HL-60/S4 treated with retinoic acid at 250 ng/mL for 4 days and 3 days (cell line): Measurements from ENCODE around the gene PHF10.

Experiments
- in situ Hi-C: fragments of 300-500 bp; cut with MboI; formaldehyde crosslinking; loops from 2 replicates; pipeline ENCODE4 v1.7.0; 2022; ENCODE audit warnings: low sequenced_read_pairs

The PHF10 gene

DNA sequence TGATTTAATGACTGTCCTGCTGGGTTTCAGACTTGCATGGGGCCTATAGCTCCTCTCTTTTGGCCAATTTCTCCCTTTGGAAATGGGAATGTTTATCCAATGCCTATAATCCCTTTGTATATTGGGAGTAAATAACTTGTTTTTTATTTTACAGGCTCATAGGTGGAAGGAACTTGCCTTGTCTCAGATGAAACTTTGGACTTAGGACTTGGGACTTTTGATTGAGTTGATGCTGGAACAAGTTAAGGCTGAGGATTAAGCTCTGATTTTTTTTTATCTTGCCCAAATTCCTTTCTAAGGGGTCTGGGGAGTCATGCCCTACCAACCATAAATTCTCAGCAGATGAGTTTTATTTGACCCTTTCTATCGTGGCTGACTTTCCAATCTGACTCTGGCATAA, 46.0 kb downstream of the PHF10 start:
- in situ Hi-C loops: no loop called here

DNA sequence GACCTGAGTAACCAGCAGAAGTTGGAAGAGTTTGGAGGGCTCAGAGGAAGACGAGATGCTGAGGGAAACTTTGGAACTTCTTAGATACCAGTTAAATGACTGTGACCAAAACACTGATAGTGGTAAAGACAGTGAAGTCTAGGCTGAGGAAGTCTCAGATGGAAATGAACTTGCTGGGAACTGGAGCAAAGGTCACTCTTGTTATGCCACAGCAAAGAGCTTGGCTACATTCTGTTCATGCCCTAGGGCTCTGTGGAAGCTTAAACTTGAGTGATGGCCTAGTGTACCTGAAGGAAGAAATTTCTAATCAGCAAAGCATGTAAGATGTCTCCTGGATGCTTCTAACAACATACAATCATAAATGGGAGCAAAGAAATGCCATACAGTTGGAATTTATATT, 47.2 kb downstream of the PHF10 start:
- in situ Hi-C loops: no loop called here

DNA sequence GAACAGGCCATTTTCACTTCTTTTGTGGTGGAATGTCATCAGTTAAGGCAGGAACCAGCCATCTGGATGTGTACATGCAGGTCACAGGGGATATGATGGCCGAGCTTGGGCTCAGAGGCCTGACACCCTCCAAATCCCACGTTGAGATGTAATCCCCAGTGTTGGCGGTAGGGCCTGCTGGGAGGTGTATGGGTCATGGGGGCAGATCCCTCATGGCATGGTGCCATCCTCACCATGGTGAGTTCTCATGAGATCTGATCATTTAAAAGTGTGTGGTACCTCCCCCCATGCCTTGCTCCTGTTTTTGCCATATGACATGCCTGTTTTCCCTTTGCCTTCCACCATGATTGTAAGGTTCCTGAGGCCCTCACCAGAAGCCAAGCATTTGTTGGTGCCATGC, 49.3 kb downstream of the PHF10 start:
- in situ Hi-C loops: no loop called here

DNA sequence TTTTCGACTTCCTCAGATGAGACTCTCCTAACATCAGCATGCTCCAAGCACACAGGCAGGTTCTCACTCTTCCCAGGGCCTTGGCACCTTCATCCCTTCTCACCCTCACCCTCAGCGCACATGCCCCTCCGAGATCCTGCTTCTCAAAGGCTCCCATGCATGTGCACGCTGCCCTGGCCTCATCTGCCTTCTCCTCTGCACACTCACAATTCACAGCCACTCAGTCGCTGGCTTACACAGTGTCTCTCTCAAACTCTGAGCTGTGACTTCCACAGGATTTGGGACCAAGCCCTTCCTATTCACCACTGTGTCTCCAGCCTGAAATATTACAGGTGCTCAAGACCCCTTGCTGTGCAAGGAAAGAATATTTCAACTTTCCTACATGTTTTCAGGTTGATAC, 52.7 kb downstream of the PHF10 start:
- in situ Hi-C loops: no loop called here

DNA sequence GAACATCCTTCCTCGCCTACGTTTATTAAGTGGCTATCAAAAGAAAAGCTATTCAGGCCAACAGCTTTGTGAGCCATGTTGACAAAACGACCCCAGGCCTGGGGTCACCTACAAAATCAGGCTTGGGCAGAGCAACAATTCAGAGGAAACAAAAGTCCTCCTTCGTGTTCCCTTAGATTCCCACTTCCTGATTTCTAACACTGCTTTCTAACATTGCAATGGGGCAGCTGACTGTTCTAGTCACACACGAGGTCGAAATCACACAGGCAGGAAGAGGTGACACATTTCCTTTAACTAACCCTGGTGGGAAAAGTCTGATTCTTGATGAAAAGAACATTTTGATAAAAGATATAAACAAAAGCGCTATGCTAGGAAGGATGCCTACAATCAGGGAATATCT, 54.4 kb downstream of the PHF10 start:
- in situ Hi-C loops: no loop called here

DNA sequence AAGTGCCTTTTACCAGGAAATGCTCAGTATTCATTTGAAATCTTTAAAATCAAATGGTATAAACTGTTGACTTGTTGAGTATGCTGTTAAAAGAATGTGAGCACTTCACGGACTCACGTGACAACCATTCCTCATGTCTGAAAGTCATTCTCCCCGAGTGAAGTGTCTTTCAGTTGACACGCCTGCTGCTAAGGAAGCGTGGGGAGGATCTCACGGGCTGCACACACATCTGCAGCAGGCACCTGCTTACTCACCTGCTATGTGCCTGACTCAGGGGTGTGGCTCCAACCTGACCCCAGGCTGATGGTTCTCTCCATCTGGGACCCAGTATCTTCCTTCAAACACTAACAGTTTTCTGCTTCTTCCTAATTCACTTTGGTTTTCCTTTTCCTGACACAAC, 55.2 kb downstream of the PHF10 start:
- in situ Hi-C loops: no loop called here

DNA sequence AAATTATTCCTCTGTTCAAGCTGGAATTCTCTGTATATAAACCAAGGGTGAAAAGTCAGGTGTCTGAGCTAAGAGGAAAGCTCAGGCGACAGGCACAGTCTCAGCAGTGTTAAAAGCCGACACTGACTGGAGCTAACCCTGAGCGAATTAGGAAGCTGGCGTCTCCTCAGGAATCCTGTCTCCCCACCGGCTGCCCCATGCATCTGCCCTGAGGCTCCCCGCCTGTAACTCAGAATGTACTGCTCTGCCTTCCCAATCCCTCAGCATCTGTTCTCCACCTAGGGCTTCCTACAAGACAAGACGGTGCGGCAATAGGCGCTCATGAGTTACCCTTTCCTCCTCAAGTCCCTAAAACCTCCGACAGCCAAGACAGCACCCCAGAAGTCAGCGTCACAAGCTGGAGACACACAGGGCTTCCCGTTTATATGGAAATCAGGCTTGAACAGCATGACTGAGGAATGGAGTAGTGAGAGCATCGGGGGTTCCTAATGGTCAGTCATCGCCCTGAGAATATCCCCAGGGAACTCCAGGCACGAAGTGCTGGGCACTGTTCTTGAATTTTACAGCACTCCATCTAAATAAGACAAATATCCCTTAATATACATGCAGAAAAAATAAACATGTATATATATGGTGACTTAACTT, 56.0 kb downstream of the PHF10 start:
- in situ Hi-C loops: no loop called here

DNA sequence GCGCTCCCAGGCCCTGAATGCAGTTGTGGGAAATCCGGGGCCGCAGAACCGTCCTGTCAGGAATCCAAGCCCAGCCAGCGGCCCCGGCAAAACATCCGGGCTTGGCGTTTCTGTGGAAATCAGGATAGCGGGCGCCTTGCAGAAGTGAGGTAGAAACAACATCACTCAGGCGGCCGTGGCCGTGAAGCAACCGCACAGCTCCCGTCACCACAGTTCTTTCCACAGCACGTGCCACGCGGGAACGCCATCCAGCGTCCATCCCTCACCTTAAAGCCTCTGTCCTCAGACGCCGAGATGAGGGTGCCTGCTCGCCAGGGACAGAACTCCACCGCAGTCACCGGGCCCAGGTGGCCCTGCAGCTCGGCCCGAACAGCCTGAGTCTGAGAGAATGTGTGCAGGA, 56.6 kb downstream of the PHF10 start:
- in situ Hi-C loops: no loop called here

DNA sequence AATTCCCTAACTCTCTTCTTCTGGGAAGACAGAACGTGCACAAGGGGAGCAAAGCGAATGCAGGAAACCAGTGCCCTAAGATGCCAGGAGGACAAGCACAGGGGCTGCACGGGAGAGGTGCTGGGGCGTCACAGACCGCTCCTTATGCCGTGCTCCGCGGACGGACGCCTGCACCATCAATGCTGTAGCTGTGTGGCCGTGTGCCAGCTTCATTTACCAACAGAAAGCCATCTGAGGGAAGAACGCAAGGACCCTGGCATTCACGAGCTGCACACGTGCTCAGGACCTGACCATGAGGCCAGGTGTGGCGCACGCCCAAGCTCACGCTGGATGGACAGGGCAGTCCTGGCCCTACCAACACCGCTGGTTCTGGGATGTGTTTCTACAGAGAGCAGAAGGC, 57.9 kb downstream of the PHF10 start:
- in situ Hi-C loops: no loop called here

DNA sequence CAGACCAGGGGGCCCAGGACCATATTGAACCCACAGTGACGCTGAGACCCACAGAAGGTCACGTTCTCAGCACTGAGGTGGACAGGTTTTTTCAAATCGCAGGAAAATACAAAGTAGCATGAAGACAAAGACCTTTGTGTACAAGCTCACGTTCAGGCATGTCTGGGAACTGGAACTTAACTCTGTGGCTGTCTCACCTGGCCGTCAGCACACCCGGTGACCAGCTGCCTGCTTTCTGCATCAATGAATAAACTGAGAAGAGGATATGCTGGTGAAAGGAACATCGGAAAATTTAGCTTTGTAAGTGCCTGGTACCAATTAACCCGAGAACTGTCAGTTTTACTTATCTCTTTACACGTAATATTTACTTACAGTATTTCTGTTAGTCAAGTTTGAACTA, 59.0 kb downstream of the PHF10 start:
- in situ Hi-C loops: no loop called here

DNA sequence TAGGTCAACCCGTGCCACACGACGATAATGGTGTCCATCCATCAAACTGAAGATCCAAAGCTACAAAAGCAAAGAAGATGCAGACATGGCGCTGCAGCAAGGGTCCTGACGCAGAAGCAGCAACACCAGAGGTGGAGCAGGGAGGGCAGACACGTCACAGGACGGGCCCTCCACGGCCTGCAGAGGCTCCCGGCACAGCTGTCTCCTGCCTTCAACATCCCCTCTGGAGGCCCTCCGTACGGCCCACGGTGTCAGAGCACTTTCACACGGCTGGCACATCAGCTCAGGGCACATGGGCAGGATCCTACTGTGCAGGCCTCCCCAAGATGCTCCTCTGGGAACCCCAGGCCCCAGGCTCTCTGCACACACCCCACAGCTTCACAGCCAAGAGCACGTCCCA, 60.1 kb downstream of the PHF10 start:
- in situ Hi-C loops: no loop called here

DNA sequence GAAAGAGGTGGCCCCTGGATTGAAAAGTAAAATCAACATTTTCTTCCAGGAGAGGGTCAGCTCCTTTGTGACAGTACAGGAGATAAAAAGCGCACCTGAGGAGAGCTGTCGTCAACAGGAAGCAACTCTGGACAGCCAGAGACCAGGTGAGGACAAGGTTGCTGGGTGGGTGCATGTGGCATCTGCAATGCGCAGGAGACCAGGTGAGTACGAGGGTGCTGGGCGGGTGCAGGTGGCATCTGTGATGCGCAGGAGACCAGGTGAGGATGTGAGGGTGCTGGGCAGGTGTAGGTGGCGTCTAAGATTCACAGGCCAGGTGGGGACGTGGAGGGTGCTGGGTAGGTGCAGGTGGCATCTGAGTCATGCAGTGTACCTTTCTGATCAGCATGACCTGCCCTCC, 60.8 kb downstream of the PHF10 start:
- in situ Hi-C loops: no loop called here

DNA sequence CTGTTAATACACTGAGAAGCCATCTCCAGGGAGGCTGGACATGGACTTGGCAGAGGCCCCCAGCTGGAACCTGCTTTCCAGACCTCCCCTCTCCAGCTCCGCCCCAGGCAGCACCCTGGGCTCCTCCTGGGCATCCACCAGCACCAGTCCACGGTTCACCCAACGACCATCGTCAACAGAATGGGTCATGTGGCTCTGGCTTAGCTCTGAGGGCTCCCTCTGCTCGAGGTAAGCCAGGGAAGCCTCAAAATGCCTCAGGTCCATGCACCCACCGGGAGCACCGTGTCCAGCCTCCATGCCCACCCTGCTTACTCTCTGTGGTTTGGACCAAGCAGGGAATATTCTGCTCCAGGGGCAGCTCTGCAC, 62.9 kb downstream of the PHF10 start:
- in situ Hi-C loops: no loop called here

DNA sequence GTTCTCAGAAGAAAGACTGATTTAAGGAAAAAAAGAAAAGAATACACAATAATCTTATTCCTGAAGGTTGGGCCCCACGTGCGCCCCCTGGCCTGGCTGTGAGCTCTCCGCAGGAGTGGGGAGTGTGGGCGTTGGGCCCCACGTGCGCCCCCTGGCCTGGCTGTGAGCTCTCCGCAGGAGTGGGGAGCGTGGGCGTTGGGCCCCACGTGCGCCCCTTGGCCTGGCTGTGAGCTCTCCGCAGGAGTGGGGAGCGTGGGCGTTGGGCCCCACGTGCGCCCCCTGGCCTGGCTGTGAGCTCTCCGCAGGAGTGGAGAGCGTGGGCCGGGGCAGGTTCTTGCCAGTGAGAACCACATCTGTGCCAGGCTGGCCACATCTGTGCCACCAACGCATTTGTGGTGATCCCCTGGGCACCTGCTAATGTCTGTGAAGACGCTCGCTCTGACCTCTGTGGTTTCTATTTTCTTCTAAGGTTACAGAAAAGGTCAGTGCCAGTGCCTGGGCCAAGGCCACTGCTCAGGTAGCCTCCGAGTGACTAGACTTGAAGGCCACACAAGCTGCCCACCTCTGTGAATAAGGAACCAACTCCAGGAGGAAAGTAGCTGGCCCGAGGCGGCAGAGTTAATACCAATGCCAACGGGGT, 63.4 kb downstream of the PHF10 start:
- in situ Hi-C loops: no loop called here

DNA sequence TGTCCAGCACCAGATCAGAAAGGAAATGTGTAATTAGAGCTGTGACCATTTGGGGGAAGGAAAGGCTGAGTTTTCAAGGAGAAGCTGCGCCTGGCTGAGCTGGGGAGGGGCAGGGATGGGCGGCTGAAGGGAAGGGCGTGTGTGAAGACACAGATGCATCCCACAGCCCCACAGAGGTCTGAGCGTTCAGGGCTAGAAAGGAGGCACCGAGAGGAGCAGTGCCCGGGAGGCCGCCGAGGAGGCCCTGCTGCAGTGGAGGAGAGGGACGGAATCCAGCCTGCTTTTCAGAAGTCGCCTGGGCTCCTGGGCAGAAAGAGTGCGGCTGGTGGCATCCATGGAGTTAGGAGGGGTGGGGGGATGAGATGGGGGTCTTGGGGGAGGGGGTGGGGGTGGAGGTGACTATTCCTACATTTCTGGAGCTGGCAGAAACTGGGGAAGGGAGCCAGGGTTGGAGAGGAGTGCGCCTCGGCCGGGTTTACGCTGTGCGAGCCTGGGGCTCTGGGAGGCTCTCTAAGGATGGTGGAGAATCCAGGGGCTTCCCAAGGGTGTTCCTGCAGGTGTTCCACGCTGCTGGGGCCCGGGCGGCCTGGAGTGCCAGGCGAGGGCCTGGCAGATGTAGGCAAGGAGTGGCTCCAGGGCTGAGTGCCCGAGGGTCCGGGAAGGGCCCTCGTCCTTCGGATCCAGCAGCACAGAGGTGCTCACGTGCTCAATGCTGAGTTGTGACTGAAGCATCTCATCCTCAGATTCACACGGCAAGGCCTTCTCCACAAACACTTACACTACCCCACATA, 64.3 kb downstream of the PHF10 start:
- in situ Hi-C loops: no loop called here

DNA sequence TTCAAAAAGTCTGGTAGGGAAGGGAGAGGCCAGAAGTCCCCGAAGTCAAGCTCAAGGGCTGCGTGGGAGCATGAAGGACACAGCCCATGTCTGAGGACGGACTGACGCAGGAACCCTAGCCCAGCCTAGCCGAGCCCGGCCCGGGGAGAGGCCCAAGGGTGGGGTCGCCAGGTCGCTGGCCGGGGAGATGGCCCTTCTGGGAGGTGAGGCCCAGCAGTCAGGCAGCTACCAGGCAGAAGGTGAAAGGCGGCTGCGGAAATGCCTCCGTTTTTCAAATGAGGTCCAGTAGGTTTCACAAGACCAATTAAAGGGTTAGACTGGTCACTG, 67.1 kb downstream of the PHF10 start:
- in situ Hi-C loops: no loop called here

DNA sequence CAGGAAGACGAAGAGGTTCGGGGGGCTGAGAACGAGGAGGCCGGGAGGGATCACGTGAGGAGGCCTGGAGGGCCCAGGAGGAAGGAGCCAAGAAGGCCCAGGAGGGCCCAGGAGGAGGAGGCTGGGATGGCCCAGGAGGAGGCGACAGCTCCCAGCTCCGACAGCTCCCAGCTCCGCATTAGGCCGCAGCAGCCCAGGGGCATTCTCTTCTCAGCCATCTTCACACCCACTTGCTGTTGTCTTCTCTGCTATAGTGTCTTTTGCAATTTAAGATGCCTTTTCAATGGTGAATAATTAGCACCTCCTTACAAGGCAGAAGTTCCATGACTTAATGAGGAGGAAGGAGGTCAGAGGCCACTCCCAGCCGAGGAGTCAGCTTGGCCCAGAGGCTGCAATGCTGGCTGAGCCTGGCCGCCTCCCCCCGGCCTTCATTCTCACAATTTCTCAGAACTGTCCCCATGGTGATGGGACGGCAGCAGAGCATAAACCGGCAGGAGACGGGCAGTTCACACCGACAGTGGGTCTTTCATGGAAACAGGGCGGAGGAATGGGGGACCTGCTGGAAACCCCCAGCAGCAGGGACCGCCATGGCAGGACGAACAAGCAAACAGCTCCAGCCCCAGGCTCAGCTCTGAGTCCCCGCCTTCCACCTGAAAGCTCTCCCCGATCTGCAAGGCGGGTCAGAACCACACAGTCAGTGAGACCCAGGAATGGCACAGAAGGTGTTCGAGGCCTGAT, 67.6 kb downstream of the PHF10 start:
- in situ Hi-C loops: no loop called here

DNA sequence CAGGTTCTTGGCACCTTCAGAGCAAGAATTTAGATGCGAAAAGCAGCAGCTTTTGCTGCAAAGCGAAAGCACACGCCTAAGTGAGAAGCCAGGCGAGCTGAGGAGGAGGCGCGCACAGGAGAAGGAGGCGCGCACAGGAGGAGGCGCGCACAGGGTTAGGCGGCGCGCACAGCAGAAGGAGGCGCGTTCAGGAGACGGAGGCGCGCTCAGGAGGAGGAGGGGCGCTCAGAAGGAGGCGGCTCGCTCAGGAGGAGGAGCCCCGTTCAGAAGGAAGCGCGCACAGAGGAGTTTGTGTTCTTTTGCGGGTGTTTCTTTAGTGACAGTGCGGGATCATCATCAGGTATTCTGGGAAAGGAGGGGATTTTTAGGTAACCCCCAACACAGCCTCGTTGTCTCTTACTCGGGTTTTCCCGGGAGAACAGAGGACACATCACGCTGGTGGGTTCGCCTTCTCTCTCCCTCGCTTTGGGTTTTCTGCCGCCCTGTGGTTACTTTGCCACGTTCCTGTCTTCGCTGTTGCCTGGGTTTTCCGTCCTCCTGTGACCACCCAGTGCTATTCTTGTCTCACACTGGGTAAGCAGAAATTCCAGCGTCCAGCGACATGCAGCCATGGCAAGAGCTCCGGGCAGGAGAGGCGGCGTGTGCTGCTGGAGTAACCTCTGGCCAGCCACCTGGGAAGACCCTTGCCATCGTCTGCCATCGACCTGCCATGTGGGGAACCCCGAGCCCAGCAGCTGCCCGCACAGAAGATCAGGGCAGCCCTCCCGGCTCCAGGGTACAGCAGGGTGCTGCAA, 69.5 kb downstream of the PHF10 start:
- in situ Hi-C loops: no loop called here
